Measurements from ENCODE around the gene MRGPRD.

DNA sequence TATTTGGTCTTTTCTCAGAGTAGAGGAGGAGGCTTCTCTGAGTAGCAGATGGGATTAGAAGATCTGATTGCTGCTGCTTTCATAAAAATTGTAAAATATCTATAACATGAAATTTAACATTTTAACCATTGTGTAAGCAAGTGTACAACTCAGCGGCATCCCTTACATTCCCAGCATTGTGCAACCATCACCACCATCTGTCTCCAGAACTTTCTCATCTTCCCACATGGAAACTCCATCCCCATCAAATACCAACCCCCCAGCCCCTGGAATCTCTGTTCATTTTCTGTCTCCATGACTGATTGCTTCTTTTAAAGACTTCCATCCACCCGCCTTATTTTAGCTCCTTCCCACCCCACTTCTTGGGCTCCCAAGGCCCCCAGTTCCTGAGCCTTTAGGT lies 32.3 kb downstream of the MRGPRD start:
- TF ChIP-seq CTCF (IDR thresholded peaks at IDR 0.05; ENCODE audit: insufficient read depth, low read depth, low read length) (no peak), EZH2 (IDR thresholded peaks at IDR 0.05; ENCODE audit: insufficient read depth, low read length) (no peak)
